Ovary (tissue), 3 donors: Measurements from ENCODE around the gene GNB1.
"Not testable (repeated sequence)": the region's sequence is repeated elsewhere in the genome, so short reads cannot be mapped to it uniquely, and the experiment has no call there.

ENCODE experiments used
- CTCF ChIP-seq, 3 donors: fragments of 450-650 bp in 2 of 3; fragments of 200-600 bp in 1 of 3; IDR thresholded peaks; one replicate each; pipeline versions ENCODE4 v1.5.1 to v1.8.0; 2016 to 2022; ENCODE audit warnings: antibody characterized with exemption in 3 of 3, mild to moderate bottlenecking in 1 of 3
- EP300 ChIP-seq: sonication (generic); formaldehyde crosslinking; IDR thresholded peaks from one replicate; pipeline ENCODE4 v1.6.1; 2017; ENCODE audit warnings: antibody characterized with exemption
- POLR2A ChIP-seq: fragments of 450-650 bp; IDR thresholded peaks from one replicate; pipeline ENCODE4 v1.6.1; 2017; ENCODE audit warnings: antibody characterized with exemption, mild to moderate bottlenecking, moderate library complexity
- donor health status: DM: no; HTN: no; CAD: no.

GRCh38 chr1:1742529-1742928, 148.4 kb downstream of the GNB1 start:
- not testable (repeated sequence) for TF ChIP-seq POLR2A; CTCF (IDR thresholded peaks at IDR 0.05); EP300
